Measurements from ENCODE around the gene VDAC1. TPM values are rescaled to one million over a fixed set of nuclear protein-coding genes. Genes with fewer than 3 reads are reported as not detected.

The VDAC1 gene
- total RNA-seq, 2 experiments from 2014 or later, result 157 to 247 TPM

DNA sequence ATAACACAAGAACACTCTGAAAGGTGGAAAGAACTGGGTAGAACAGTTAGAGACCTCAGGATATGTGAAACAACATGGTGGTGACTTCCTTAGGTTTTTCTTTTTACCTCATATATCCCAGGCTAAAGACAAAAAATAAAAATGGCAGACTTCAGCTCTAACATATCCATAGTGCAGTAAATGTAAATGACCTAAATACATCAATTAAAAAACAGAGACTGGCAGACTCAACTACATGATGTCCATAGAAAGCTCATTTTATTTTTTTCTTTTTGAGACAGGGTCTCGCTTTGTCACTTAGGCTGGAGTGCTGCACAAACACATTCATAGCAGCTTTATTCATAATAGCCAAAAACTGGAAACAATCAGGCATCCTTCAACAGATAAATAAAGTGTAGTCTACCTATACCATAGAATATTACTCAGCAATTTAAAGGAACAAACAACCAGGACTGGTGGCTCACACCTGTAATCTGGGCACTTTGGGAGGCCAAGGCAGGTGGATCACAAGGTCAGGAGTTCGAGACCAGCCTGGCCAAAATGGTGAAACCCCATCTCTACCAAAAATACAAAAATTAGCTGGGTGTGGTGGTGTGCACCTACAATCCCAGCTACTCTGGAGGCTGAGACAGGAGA is 41.2 kb downstream of the VDAC1 start:
- intact Hi-C loops (cut with micrococcal nuclease; ENCODE audit: unreplicated experiment), result no loop called here
- H3K27ac ChIP-seq (ENCODE audit: low read depth, low read length, poor library complexity, severe bottlenecking), result no peak overlapping the region

DNA sequence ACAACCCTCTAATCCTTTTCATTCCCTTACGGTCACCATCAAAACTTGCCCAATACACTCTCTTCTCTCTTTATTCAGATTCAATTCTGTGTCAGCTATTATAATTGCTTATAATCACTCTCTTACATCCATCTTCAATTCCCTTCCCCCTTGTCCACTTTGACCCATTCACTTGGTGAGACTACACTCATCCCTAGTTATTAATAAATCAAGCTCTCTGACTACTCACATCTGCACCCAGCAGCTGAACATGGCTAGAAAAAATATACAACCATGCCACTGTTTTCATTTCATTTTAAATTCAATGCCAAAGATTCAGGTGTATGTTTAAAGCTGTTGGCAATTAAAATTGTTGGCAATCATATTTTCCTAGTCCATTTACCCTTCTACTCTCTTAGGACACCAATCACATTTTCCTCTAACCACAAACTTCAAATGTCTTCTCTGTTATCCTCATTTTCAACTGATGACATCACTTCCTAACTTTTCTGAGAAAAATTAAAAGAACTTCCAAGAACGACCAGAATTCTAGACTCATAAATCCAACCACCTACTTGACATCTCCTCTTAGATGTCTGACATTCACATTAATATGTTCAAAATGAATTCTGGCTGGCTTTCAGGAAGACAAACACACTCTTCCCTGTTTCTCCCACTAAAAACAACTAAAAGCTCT is 41.8 kb downstream of the VDAC1 start:
- no peak overlapping the region for H3K27ac ChIP-seq (ENCODE audit: low read depth, low read length, poor library complexity, severe bottlenecking)
- H3K4me3 ChIP-seq (ENCODE audit: low read depth, low read length, poor library complexity, severe bottlenecking), result no peak overlapping the region
- CTCF ChIA-PET (ENCODE audit: unreplicated experiment), result no interaction called here
- peaks cover 27% of the 10 kb centered on the region for H3K36me3 ChIP-seq (ENCODE audit: insufficient read depth, low read length)
- no peak for DNase-seq (ENCODE audit: low spot score)
- peaks cover 18% of the 10 kb centered on the region for H3K4me1 ChIP-seq (ENCODE audit: insufficient read depth, low read length, poor library complexity, severe bottlenecking)
- intact Hi-C loops (cut with micrococcal nuclease; ENCODE audit: unreplicated experiment), result no loop called here
- BruUV-seq (replicated peaks), result no TSS peak
- H3K9me3 ChIP-seq (ENCODE audit: low read length), result 0 out of 2 replicates have a peak, but pooled peaks cover 4% of the 10 kb centered on the region
- POLR2A ChIA-PET, result interaction anchor here (0.8 to 1.7 kb wide), 5 partner anchors 11 to 158 kb away, joined by 3 to 4 read pairs (median 3); no protein-coding TSS in a partner anchor
- H4K20me1 ChIP-seq (ENCODE audit: insufficient read depth, low read length), result 0 out of 2 replicates have a peak, but pooled peaks cover 8% of the 10 kb centered on the region
- TF ChIP-seq CTCF (conservative IDR thresholded peaks at IDR 0.05; ENCODE audit: low read length) (no peak), EZH2phosphoT487 (IDR thresholded peaks at IDR 0.05; ENCODE audit: borderline replicate concordance, low read depth, low read length) (no peak)
- H3K9me2 ChIP-seq (ENCODE audit: insufficient read depth, low read length), result no peaks in the 10 kb centered on the region
- H2AFZ ChIP-seq (ENCODE audit: low read length), result no peak overlapping the region
- H3K79me2 ChIP-seq (ENCODE audit: insufficient read depth, low read depth, low read length), result peaks cover 51% of the 10 kb centered on the region; the same call in 1 of the 2 replicates
- no peak overlapping the region for H3K4me2 ChIP-seq (ENCODE audit: low read length)

More for the DNA sequence above, 41.2 kb downstream of the VDAC1 start:
- Histone ChIP-seq H3K79me2 (ENCODE audit: insufficient read depth, low read depth, low read length) (peaks cover 50% of the 10 kb centered on the region; the same call in 1 of the 2 replicates), H3K4me3 (ENCODE audit: low read depth, low read length, poor library complexity, severe bottlenecking) (no peak overlapping the region), H3K36me3 (ENCODE audit: insufficient read depth, low read length) (peaks cover 20% of the 10 kb centered on the region; the same call in 1 of the 2 replicates), H3K9me2 (ENCODE audit: insufficient read depth, low read length) (no peaks in the 10 kb centered on the region), H4K20me1 (ENCODE audit: insufficient read depth, low read length) (0 out of 2 replicates have a peak, but pooled peaks cover 8% of the 10 kb centered on the region), H3K9me3 (ENCODE audit: low read length) (0 out of 2 replicates have a peak, but pooled peaks cover 4% of the 10 kb centered on the region), H3K4me1 (ENCODE audit: insufficient read depth, low read length, poor library complexity, severe bottlenecking) (peaks cover 16% of the 10 kb centered on the region), H2AFZ (ENCODE audit: low read length) (no peak overlapping the region), H3K4me2 (ENCODE audit: low read length) (no peak overlapping the region)
- ChIA-PET POLR2A (interaction anchor here (0.8 to 1.7 kb wide), 4 partner anchors 12 to 40 kb away, joined by 3 to 4 read pairs (median 4); no protein-coding TSS in a partner anchor), CTCF (ENCODE audit: unreplicated experiment) (no interaction called here)
- no TSS peak for BruUV-seq (replicated peaks)
- TF ChIP-seq EZH2phosphoT487 (IDR thresholded peaks at IDR 0.05; ENCODE audit: borderline replicate concordance, low read depth, low read length) (no peak), CTCF (conservative IDR thresholded peaks at IDR 0.05; ENCODE audit: low read length) (no peak)
- DNase-seq (ENCODE audit: low spot score), result no peak

Data from OCI-LY7 (cell line).